ENCODE measurements around the gene RPLP1.

DNA sequence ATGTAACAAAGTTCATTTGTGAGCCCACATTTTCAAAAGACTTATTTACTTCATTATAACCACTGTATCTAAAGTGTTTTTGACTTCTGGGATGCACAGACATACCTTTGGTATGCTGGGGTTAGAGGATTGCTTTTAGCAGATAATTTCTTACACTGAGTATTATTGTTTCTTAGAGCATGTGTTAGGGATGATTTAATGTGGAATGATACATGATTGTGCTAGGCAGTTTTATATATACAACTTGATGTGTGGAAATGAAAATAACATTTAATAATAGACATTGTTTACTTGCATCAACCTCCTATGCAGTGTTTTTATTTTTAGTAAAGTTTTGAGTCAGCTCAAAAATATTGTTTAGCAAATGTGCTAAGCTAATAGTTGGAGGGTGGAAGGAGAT is 35.0 kb upstream of the RPLP1 start:
- TF ChIP-seq, protein P1, sequence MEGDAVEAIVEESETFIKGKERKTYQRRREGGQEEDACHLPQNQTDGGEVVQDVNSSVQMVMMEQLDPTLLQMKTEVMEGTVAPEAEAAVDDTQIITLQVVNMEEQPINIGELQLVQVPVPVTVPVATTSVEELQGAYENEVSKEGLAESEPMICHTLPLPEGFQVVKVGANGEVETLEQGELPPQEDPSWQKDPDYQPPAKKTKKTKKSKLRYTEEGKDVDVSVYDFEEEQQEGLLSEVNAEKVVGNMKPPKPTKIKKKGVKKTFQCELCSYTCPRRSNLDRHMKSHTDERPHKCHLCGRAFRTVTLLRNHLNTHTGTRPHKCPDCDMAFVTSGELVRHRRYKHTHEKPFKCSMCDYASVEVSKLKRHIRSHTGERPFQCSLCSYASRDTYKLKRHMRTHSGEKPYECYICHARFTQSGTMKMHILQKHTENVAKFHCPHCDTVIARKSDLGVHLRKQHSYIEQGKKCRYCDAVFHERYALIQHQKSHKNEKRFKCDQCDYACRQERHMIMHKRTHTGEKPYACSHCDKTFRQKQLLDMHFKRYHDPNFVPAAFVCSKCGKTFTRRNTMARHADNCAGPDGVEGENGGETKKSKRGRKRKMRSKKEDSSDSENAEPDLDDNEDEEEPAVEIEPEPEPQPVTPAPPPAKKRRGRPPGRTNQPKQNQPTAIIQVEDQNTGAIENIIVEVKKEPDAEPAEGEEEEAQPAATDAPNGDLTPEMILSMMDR (IDR thresholded peaks at IDR 0.05) = no peak
- TF ChIP-seq POLR2A (IDR thresholded peaks at IDR 0.05) = no peak

Measured in body of pancreas (tissue), 4 donors.